Mesenteric fat pad (tissue), 1 donor: ENCODE results near the gene MORN2. TPM values are rescaled to one million over a fixed set of nuclear protein-coding genes. Genes with fewer than 3 reads are reported as not detected.

Experiments used
- DNase-seq: peaks from one replicate; pipeline ENCODE4 v3.0.0-alpha.2; 2020; ENCODE audit warnings: low spot score
- total RNA-seq: library from RNA; stranded (reverse); fragmentation: NEBNext Ultra II Directional; extraction: Animal tissue kit (Norgen Biotek cat#: 25700); gene quantifications from one replicate; pipeline ENCODE4 v1.2.1, GENCODE V29; 2021
- donor health status: DM: yes; HTN: yes; CAD: no.

The MORN2 gene
- total RNA-seq, 1 donor from 2014 or later, result 15.2 TPM

DNA sequence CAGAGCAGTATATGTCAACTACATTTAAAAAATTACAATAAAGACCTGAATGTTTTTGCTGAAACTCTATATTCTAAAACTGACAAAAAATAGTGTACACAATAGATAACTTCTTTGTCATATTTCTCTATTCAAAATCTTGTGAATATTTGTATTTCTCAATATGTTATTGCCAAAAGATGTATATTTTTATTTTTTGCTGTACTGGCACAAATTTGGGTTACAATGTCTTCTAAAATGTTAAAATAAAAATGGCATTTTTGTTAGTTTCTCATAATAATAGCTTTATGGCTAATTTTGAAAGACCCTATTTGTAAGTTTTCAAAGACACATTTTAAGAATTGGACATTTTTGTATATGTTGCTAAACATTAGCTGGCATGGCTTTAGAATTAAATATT, 13.3 kb downstream of the MORN2 start:
- DNase-seq, result no peak

DNA sequence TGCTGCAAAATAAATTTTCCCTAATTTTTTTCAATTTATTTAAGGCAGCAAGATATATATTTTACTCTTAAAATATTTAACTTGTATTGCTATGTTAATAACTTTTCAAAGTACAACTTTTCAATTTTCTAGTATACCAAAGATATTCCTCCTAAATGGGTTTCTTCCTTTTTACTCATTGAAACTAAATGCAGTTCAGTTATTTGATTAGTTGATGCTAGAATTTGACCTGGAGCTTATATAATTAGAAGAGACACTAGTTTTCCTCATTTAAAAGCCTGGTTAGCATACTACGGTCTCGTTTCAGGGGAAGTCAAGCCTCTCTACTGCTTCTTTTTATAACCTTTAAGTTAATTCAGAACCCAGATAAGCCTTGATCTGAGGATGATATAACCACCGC, 13.8 kb downstream of the MORN2 start, which contains the start of gene ARHGEF33:
Gene ARHGEF33 (plus strand): TSS at position 301 of the 400 bp plus-strand sequence. CDS start 29,573 bp downstream, outside the sequence.
- no peak for DNase-seq

- no peak for DNase-seq
Measured at GRCh38 chr2:38892819-38893218, 17.0 kb downstream of the MORN2 start.

- DNase-seq, result no peak
Measured at GRCh38 chr2:38898256-38898655, 22.5 kb downstream of the MORN2 start.

GRCh38 chr2:38900726-38901125, 24.9 kb downstream of the MORN2 start:
- no peak for DNase-seq

DNA sequence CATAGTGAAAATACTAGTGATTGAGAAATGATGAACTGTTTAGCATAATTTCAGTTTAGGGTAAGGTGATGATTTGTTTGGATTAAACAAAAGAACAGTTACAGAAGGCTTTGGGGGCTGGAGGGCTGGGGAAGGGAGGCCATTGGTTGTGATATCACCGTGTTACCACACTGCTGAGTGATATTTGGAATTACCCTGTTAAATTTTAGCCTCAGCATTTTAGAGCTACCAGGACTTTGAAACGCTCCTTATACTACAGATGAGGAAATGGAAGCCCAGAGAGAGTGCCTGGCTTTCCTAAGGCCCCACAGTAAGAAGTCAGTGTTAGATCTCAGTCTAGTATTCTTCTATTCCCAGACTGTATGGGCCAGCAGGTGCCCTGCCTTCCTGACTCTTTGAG, 29.5 kb downstream of the MORN2 start:
- no peak for DNase-seq

- DNase-seq, result no peak
Measured at GRCh38 chr2:38907242-38907641, 31.5 kb downstream of the MORN2 start.

GRCh38 chr2:38907743-38908562, 32.2 kb downstream of the MORN2 start:
- DNase-seq, result no peak

GRCh38 chr2:38909872-38910271, 34.1 kb downstream of the MORN2 start:
- no peak for DNase-seq

DNA sequence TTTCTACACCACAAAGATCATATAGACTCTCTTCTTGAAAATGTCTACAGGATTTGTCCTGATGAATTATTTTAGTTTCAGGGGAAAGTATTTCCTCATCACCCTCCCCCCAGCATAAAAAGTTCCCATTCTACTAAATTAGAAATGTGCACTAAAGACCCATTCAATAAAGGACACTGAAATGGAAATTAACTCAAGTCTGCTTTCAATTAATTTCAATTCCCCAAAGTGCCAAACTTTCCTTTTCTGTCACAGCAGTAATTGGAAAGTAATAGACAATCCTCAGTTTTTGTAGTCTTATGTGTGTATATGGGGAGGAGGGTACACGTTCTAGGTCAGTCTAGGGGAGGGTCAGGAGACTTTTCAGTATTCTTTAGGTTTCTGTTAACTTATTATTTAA, 35.4 kb downstream of the MORN2 start:
- no peak for DNase-seq

GRCh38 chr2:38912619-38913018, 36.8 kb downstream of the MORN2 start:
- DNase-seq, result no peak

DNA sequence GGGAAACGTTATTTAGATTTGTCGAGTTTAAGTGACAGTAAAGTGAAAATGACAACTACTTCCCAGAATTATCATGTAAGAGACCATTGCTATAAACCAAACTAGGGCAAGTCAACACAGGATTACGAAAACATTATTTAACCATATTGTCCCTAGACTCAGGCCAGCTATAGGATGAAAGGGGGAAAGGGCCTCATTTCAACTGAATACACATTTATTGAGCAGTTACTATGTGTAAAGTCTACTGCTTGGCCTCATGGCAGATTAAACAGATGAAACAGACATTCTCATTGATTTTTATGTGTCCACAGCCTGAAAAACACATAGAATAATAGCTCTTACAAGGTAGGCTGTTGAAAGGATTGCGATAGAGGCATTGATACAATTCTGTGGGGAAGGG, 46.6 kb downstream of the MORN2 start:
- no peak for DNase-seq

DNA sequence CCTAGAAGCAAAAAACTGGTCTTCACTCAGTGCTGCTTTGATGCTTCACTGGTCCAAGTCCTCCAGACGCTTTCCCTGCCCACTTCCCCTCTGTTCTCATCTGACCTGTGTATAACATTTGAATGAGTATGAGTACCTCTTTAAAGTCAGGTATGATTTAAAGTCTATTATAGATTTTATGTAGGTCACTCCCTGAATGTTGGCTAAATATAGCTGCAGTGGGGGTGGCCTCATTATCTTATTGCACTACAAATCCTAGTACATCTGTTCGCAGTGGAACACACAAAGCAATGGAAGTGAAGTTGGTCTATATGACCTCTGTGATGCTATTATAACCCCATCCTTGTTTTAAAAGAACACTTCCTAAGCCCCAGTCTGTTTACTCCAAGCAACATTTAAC, 47.1 kb downstream of the MORN2 start:
- no peak for DNase-seq

- no peak for DNase-seq
Measured at GRCh38 chr2:38925982-38926381, 50.2 kb downstream of the MORN2 start.

DNA sequence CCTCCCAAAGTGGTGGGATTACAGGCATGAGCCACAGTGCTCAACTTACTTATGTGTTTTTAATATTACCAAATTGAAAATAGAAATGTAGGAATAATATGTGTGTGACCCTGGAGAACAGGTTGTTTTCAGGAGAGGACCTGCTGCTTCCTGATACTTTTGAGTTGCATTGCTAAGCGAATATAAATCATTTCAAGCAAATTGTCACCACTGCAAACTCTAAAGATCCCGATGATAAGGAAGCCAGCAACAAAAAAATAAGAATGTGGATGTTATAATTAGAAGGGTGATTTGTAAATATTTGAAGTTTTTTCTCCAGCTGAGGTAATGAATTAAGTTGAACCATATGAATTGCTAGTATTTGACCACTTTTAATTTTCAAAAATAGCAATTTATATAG, 54.8 kb downstream of the MORN2 start:
- DNase-seq, result no peak

Other genes with a start within 250 kb of the MORN2 start
- 16.3 TPM for gene GALM, start 209.9 kb upstream of the MORN2 start, total RNA-seq
- gene SRSF7, start 124.6 kb upstream of the MORN2 start, total RNA-seq, result 151 TPM
- gene GEMIN6, start 97.8 kb upstream of the MORN2 start, total RNA-seq, result 11.5 TPM
- gene DHX57, start within 50 bp of the MORN2 start, total RNA-seq, result 12.0 TPM
- 0.35 TPM for gene ARHGEF33, start 13.9 kb downstream of the MORN2 start, total RNA-seq
- 58.2 TPM for gene SOS1, start 245.1 kb downstream of the MORN2 start, total RNA-seq